Osteoblast (primary cell): ENCODE measurements around the gene LRRFIP1. TPM values are rescaled to one million over a fixed set of nuclear protein-coding genes. Genes with fewer than 3 reads are reported as not detected.
A peak's percentile ranks its signal among the peaks of the same experiment; 100 is the strongest.
"Not testable (repeated sequence)": the region's sequence is repeated elsewhere in the genome, so short reads cannot be mapped to it uniquely, and the experiment has no call there.

Source experiments
- DNase-seq: peaks from one replicate; pipeline ENCODE4 v3.0.0; 2011; ENCODE audit warnings: low spot score, mixed read lengths; ENCODE audit not compliant: insufficient read length; ENCODE audit errors: missing footprints
- H2AFZ ChIP-seq: 2 replicates; pipeline ENCODE4 v1.6.0; 2011; ENCODE audit warnings: mild to moderate bottlenecking, low read length
- H3K27ac ChIP-seq: 2 replicates; pipeline ENCODE4 v1.5.1; 2011; ENCODE audit warnings: mild to moderate bottlenecking, low read depth, low read length, moderate library complexity
- H3K27me3 ChIP-seq: 2 replicates; pipeline ENCODE4 v1.6.0; 2012; ENCODE audit warnings: mild to moderate bottlenecking, control low read depth, inconsistent platforms, low read length, moderate library complexity; ENCODE audit not compliant: insufficient read depth
- H3K36me3 ChIP-seq: 2 replicates; pipeline ENCODE4 v1.5.1; 2011; ENCODE audit warnings: mild to moderate bottlenecking, low read length, control low read depth, moderate library complexity; ENCODE audit not compliant: insufficient read depth
- H3K4me1 ChIP-seq: 2 replicates; pipeline ENCODE4 v1.5.1; 2011; ENCODE audit warnings: mild to moderate bottlenecking, low read length, control low read depth, moderate library complexity; ENCODE audit not compliant: insufficient read depth
- H3K4me2 ChIP-seq: 2 replicates; pipeline ENCODE4 v1.6.0; 2011; ENCODE audit warnings: mild to moderate bottlenecking, low read length; ENCODE audit not compliant: insufficient read depth
- H3K4me3 ChIP-seq: fragments of 200-600 bp; sonication (generic); 3 replicates; pipeline ENCODE4 v1.5.1; 2012; ENCODE audit warnings: mild to moderate bottlenecking, low read length, inconsistent platforms; ENCODE audit not compliant: insufficient read depth
- H3K79me2 ChIP-seq: 2 replicates; pipeline ENCODE4 v1.6.0; 2012; ENCODE audit warnings: mild to moderate bottlenecking, low read length, control low read depth, inconsistent platforms; ENCODE audit not compliant: insufficient read depth
- H3K9me3 ChIP-seq: 2 replicates; pipeline ENCODE4 v1.5.1; 2011; ENCODE audit warnings: low read depth, low read length, control low read depth
- H4K20me1 ChIP-seq: 2 replicates; pipeline ENCODE4 v1.6.0; 2012; ENCODE audit warnings: mild to moderate bottlenecking, low read length, control low read depth; ENCODE audit not compliant: insufficient read depth
- total RNA-seq: library from RNA; depleted of rRNA; stranded (reverse); fragments of >200 nt; gene quantifications from 2 replicates; pipeline ENCODE4 v1.2.3, GENCODE V29; 2012
- TF ChIP-seq, protein P1 (sequence below): IDR thresholded peaks from 2 replicates; pipeline ENCODE4 v1.5.1; 2011; ENCODE audit warnings: mild to moderate bottlenecking, low read depth, low read length, moderate library complexity; ENCODE audit errors: extremely low read depth

The LRRFIP1 gene
- total RNA-seq, 1 donor = 51.8 TPM

DNA sequence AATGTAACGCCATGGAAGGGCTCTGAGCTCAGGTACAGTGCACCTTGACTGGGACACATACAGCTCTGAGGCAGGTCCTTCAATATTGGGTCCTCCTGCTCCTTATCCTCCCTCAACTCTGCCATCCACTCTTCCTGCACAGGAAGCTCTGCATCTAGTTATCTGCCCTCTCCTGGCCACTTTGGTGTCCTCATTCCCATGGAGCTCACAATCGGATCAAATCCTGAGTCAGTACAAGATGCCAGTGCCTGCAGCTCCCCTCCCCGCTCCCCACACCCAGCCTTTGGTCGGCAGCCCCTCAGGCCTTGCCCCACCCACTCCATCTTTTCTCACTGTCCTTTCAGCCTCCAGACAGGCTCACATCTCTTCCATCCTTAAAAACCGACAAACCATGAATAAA, 58.0 kb downstream of the LRRFIP1 start:
- no peak for DNase-seq
- H3K4me1 ChIP-seq = peaks cover 19% of the 10 kb centered on the region
- H3K27ac ChIP-seq = no peak overlapping the region
- H3K36me3 ChIP-seq = peaks cover 4% of the 10 kb centered on the region
- H3K27me3 ChIP-seq = no peaks in the 10 kb centered on the region
- no peak overlapping the region for H3K4me3 ChIP-seq
- no peaks in the 10 kb centered on the region for H4K20me1 ChIP-seq
- no peak overlapping the region for H2AFZ ChIP-seq
- H3K9me3 ChIP-seq = no peaks in the 10 kb centered on the region
- peaks cover 6% of the 10 kb centered on the region for H3K79me2 ChIP-seq
- TF ChIP-seq, protein P1, sequence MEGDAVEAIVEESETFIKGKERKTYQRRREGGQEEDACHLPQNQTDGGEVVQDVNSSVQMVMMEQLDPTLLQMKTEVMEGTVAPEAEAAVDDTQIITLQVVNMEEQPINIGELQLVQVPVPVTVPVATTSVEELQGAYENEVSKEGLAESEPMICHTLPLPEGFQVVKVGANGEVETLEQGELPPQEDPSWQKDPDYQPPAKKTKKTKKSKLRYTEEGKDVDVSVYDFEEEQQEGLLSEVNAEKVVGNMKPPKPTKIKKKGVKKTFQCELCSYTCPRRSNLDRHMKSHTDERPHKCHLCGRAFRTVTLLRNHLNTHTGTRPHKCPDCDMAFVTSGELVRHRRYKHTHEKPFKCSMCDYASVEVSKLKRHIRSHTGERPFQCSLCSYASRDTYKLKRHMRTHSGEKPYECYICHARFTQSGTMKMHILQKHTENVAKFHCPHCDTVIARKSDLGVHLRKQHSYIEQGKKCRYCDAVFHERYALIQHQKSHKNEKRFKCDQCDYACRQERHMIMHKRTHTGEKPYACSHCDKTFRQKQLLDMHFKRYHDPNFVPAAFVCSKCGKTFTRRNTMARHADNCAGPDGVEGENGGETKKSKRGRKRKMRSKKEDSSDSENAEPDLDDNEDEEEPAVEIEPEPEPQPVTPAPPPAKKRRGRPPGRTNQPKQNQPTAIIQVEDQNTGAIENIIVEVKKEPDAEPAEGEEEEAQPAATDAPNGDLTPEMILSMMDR = peak; percentile 60
- H3K4me2 ChIP-seq = no peak overlapping the region

DNA sequence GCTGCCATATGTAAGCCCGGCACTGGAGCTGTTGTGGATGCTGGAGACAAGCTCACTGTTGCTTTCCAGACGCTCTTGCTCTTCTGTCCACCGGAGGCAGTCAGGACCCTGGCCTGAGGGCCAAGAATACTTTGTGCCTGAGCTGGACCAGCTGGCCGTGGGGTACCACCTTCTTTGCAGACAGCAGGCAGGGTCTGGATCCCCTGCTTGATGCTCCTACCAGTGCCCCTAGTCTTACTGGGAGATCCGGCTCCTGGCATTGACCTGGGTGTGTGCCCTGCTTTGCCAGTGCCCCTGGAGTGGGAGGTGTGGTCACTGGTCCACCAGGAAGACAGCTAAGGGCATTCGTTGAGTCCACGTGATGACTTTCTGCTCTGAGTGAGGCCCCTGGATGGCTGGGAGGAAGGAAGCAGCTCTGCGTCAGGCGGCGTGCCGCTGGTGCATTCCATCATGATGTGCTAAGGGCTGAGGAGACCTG, 59.3 kb downstream of the LRRFIP1 start:
- TF ChIP-seq, protein P1 = peak; percentile 51
- no peak for DNase-seq
- H3K9me3 ChIP-seq = no peaks in the 10 kb centered on the region
- H3K27ac ChIP-seq = peak overlapping the region; percentile 99
- no peaks in the 10 kb centered on the region for H3K27me3 ChIP-seq
- no peak overlapping the region for H2AFZ ChIP-seq
- no peak overlapping the region for H3K4me2 ChIP-seq
- peaks cover 19% of the 10 kb centered on the region for H3K4me1 ChIP-seq
- H4K20me1 ChIP-seq = no peaks in the 10 kb centered on the region
- H3K36me3 ChIP-seq = peaks cover 4% of the 10 kb centered on the region
- H3K4me3 ChIP-seq = no peak overlapping the region
- peaks cover 6% of the 10 kb centered on the region for H3K79me2 ChIP-seq

DNA sequence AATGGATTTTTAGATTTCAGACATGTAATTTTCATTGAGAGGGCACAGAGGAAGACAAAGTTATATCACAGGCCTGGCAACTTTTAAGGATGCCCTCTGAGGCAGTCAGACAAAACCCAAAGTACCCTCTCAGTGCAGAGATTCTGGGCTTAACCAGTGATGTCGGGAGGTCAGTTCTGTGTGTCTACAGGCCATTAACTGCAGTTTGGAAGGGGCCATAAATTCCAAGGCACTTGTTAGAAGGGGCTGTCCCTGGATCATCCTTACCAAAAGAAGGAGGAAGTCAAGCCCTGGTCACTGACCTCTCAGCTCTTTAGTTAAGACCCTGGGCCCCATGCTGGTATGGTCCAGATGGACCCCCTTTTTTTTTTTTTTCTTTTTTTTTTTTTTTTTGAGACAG, 60.7 kb downstream of the LRRFIP1 start:
- Histone ChIP-seq H3K27ac (peak overlapping the region; percentile 99), H3K4me1 (peaks cover 22% of the 10 kb centered on the region), H3K27me3 (no peaks in the 10 kb centered on the region), H4K20me1 (peaks cover under 1% of the 10 kb centered on the region), H3K4me2 (peak overlapping the region; percentile 64), H3K79me2 (peaks cover 14% of the 10 kb centered on the region), H3K9me3 (no peaks in the 10 kb centered on the region), H2AFZ (no peak overlapping the region), H3K36me3 (peaks cover 4% of the 10 kb centered on the region), H3K4me3 (peak overlapping the region; percentile 6)
- DNase-seq = peak; percentile 77
- TF ChIP-seq, protein P1 = no peak

DNA sequence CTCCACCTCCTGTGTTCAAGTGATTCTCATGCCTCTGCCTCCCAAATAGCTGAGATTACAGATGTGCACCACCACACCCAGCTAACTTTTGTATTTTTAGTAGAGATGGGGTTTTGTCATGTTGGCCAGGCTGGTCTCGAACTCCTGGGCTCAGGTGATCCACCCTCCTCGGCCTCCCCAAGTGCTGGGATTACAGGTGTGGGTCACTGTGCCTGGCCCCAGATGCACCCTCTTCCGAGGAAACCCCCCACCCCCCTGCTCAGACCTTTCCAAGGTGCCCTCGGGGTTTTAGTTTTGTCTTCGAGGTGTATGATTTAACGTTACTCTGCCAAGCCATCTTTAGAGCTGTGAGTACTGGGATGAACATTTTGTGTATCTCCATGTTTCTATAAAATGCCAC, 61.2 kb downstream of the LRRFIP1 start:
- not testable (repeated sequence) for H3K9me3 ChIP-seq, H3K4me2 ChIP-seq, H2AFZ ChIP-seq, DNase-seq, H3K36me3 ChIP-seq, H3K4me3 ChIP-seq, H4K20me1 ChIP-seq, H3K27me3 ChIP-seq
- H3K4me1 ChIP-seq = peaks cover 27% of the 10 kb centered on the region
- peak overlapping the region; percentile 99 for H3K27ac ChIP-seq
- peaks cover 18% of the 10 kb centered on the region for H3K79me2 ChIP-seq
